A549 (cell line): ENCODE measurements around the gene SNCB.

Experiments
- CTCF ChIP-seq: fragments of >200 bp; sonication (Bioruptor Twin); formaldehyde crosslinking; IDR thresholded peaks from 3 replicates; pipeline ENCODE4 v1.5.1; 2016
- PHF8 ChIP-seq: fragments of 200-600 bp; sonication (generic); IDR thresholded peaks from 2 replicates; pipeline ENCODE4 v1.6.1; 2016; ENCODE audit warnings: low read depth, mild to moderate bottlenecking, antibody characterized with exemption, moderate library complexity, borderline replicate concordance
- REST ChIP-seq: fragments of 200-600 bp; sonication (generic); IDR thresholded peaks from 2 replicates; pipeline ENCODE4 v1.6.1; 2016; ENCODE audit warnings: antibody characterized with exemption, mild to moderate bottlenecking, moderate library complexity
- RFX5 ChIP-seq: fragments of 450-650 bp; IDR thresholded peaks from 2 replicates; pipeline ENCODE4 v1.7.1; 2014; ENCODE audit warnings: antibody characterized with exemption, mild to moderate bottlenecking, moderate library complexity

GRCh38 chr5:176653401-176654385 lies 23.4 kb upstream of the SNCB start:
- TF ChIP-seq RFX5, result no peak
- TF ChIP-seq CTCF, result no peak
- TF ChIP-seq PHF8, result no peak
- TF ChIP-seq REST, result no peak
